ENCODE data around the gene KCTD11.
A peak's percentile ranks its signal among the peaks of the same experiment; 100 is the strongest.
"Not testable (repeated sequence)": the region's sequence is repeated elsewhere in the genome, so short reads cannot be mapped to it uniquely, and the experiment has no call there.

The KCTD11 gene

GRCh38 chr17:7356072-7356549, 4.1 kb downstream of the KCTD11 start:
- H3K4me3 ChIP-seq (ENCODE audit: low read length), result no peak overlapping the region
- DNase-seq (ENCODE audit: low read depth), result peak; percentile 56
- TF ChIP-seq CTCF (conservative IDR thresholded peaks at IDR 0.05; ENCODE audit: low read length), result peak; percentile 74

- no peak overlapping the region for H3K4me3 ChIP-seq (ENCODE audit: low read length)
- DNase-seq (ENCODE audit: low read depth), result peak; percentile 34
- no peak for TF ChIP-seq CTCF (conservative IDR thresholded peaks at IDR 0.05; ENCODE audit: low read length)
Observed at GRCh38 chr17:7356756-7357155, 4.8 kb downstream of the KCTD11 start.

- no peak for TF ChIP-seq CTCF (conservative IDR thresholded peaks at IDR 0.05; ENCODE audit: low read length)
- H3K4me3 ChIP-seq (ENCODE audit: low read length), result no peak overlapping the region
- DNase-seq (ENCODE audit: low read depth), result no peak
Observed at GRCh38 chr17:7357381-7357780, 5.4 kb downstream of the KCTD11 start.

- H3K4me3 ChIP-seq (ENCODE audit: low read length), result no peak overlapping the region
- no peak for DNase-seq (ENCODE audit: low read depth)
- no peak for TF ChIP-seq CTCF (conservative IDR thresholded peaks at IDR 0.05; ENCODE audit: low read length)
Observed at GRCh38 chr17:7361906-7362305, 9.9 kb downstream of the KCTD11 start.

GRCh38 chr17:7363311-7363710, 11.3 kb downstream of the KCTD11 start:
- no peak overlapping the region for H3K4me3 ChIP-seq (ENCODE audit: low read length)
- TF ChIP-seq CTCF (conservative IDR thresholded peaks at IDR 0.05; ENCODE audit: low read length), result no peak
- peak; percentile 20 for DNase-seq (ENCODE audit: low read depth)

- not testable (repeated sequence) for H3K4me3 ChIP-seq (ENCODE audit: low read length); DNase-seq (ENCODE audit: low read depth)
Observed at GRCh38 chr17:7365963-7366362, 14.0 kb downstream of the KCTD11 start.

GRCh38 chr17:7367083-7367482, 15.1 kb downstream of the KCTD11 start:
- no peak for DNase-seq (ENCODE audit: low read depth)
- no peak for TF ChIP-seq CTCF (conservative IDR thresholded peaks at IDR 0.05; ENCODE audit: low read length)
- H3K4me3 ChIP-seq (ENCODE audit: low read length), result no peak overlapping the region
